Measurements from ENCODE around the gene WDR55. TPM values are rescaled to one million over a fixed set of nuclear protein-coding genes. Genes with fewer than 3 reads are reported as not detected.

Gene WDR55
- total and polyA plus RNA-seq, 10 of the 15 experiments (the other 5 are each of a cell fraction or from before 2014, with no cell fraction given): 3.4 to 27.8 (median 20.3) TPM

DNA sequence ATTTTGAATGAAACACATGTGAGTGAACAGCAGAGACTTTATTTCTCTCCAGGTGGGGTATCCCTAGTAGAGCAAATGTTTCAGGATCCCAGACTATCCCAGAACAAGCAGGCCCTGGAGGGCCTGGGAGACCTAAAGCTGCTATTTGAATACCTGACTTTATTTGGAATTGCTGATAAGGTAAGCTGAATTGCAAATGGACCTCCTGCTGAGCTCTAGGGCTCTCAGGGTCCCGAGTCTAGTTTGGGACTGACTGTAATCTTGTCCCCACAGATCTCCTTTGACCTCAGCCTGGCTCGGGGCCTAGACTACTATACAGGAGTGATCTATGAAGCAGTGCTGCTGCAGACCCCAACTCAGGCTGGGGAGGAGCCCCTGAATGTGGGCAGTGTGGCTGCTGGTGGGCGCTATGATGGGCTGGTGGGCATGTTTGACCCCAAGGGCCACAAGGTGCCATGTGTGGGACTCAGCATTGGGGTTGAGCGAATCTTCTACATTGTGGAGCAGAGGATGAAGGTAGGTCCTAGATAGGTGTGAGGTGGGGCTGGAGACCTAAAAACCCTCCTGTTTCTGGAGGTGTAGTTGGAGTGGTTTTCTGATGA is 32.3 kb downstream of the WDR55 start:
- no peak overlapping the region for H3K9ac ChIP-seq (ENCODE audit: control insufficient read depth, insufficient read depth, low read length)
- DNase-seq (ENCODE audit: low read depth, low spot score) (no peak), FAIRE-seq (no peak), ATAC-seq (no peak)
- H3K27me3 ChIP-seq (replicated peaks in 1 of 2; ENCODE audit: control insufficient read depth in 2 of 2, insufficient read depth in 2 of 2, low read length in 1 of 2): no peaks in the 10 kb centered on the region
- TF ChIP-seq, protein P1, sequence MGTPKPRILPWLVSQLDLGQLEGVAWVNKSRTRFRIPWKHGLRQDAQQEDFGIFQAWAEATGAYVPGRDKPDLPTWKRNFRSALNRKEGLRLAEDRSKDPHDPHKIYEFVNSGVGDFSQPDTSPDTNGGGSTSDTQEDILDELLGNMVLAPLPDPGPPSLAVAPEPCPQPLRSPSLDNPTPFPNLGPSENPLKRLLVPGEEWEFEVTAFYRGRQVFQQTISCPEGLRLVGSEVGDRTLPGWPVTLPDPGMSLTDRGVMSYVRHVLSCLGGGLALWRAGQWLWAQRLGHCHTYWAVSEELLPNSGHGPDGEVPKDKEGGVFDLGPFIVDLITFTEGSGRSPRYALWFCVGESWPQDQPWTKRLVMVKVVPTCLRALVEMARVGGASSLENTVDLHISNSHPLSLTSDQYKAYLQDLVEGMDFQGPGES (IDR thresholded peaks at IDR 0.05): no peak
- no peak for TF ChIP-seq MXI1 (IDR thresholded peaks at IDR 0.05; ENCODE audit: low read depth, low read length)
- no peaks in the 10 kb centered on the region for H4K20me1 ChIP-seq (ENCODE audit: control insufficient read depth, insufficient read depth)
- BruUV-seq (replicated peaks): no TSS peak
- ChIA-PET POLR2A (interaction anchor here (0.7 kb wide), 1 partner anchor 132 kb away, joined by 5 read pairs; no protein-coding TSS in a partner anchor), RAD21 (ENCODE audit: unreplicated experiment) (no interaction called here), CTCF (interaction anchor here (0.7 to 1.5 kb wide), 2 partner anchors 11 to 14 kb away, joined by 3 to 4 read pairs; no protein-coding TSS in a partner anchor), SMC1A (ENCODE audit: uncharacterized antibody, unreplicated experiment) (interaction anchor here (0.7 to 0.8 kb wide), 2 partner anchors 9 to 867 kb away, joined by 3 read pairs; no protein-coding TSS in a partner anchor)
- H3K36me3 ChIP-seq (ENCODE audit: control insufficient read depth in 2 of 2, insufficient read depth in 2 of 2, low read length in 1 of 2): peaks cover 15 to 32% of the 10 kb centered on the region in 2 experiments
- no peaks in the 10 kb centered on the region for H3K9me3 ChIP-seq (replicated peaks; ENCODE audit: control insufficient read depth, insufficient read depth, low read length)
- no peak overlapping the region for H3K4me2 ChIP-seq (ENCODE audit: control insufficient read depth, insufficient read depth)
- peaks cover 25% of the 10 kb centered on the region for H3K79me2 ChIP-seq (ENCODE audit: control insufficient read depth, insufficient read depth, low read length)
- H2AFZ ChIP-seq (ENCODE audit: control insufficient read depth, low read depth, low read length): no peak overlapping the region
- H3K4me3 ChIP-seq: no peak overlapping the region
- in situ Hi-C loops (cut with MboI) (no loop called here), intact Hi-C loops (cut with micrococcal nuclease; ENCODE audit: unreplicated experiment) (no loop called here)
- H3K27ac ChIP-seq (ENCODE audit: control insufficient read depth, insufficient read depth): no peak overlapping the region
- WGBS (ENCODE audit: insufficient coverage, insufficient replicate concordance, low lambda C conversion rate, missing lambda C conversion rate): 86% methylated on average over 4 of the region's 4 CpGs
- peaks cover 7% of the 10 kb centered on the region; the same call in 1 of the 2 replicates for H3K4me1 ChIP-seq (ENCODE audit: control insufficient read depth, insufficient read depth, low read length)

Measured in GM12878 (cell line).